ENCODE measurements around the gene PIGA.

Gene PIGA

GRCh38 chrX:15335135-15336022 lies at the start of gene PIGA:
Gene PIGA, minus strand, starts transcription at chrX:15335523. Its CDS starts 3,593 bp downstream, at chrX:15331930.
- Histone ChIP-seq H3K4me3 (ENCODE audit: low read depth, low read length) (peak within 1 kb of the TSS; percentile 100), H3K27me3 (ENCODE audit: insufficient read depth, low read length) (peaks cover 24% of the 10 kb centered on the region; the same call in 1 of the 2 replicates), H3K36me3 (ENCODE audit: insufficient read depth, low read length) (peaks cover 11% of the 10 kb centered on the region; the same call in 1 of the 2 replicates), H3K4me1 (ENCODE audit: control insufficient read depth, insufficient read depth, low read length, unreplicated experiment) (peaks cover 12% of the 10 kb centered on the region), H2AFZ (ENCODE audit: low read length, unreplicated experiment) (peak within 1 kb of the TSS; percentile 98), H3K27ac (ENCODE audit: low read depth, low read length) (peak within 1 kb of the TSS; percentile 97), H3K79me2 (ENCODE audit: control insufficient read depth, insufficient read depth, low read length, unreplicated experiment) (peaks cover 33% of the 10 kb centered on the region)

- no peak within 1 kb of the TSS for H3K4me3 ChIP-seq (ENCODE audit: low read depth, low read length)
- H3K36me3 ChIP-seq (ENCODE audit: insufficient read depth, low read length): no peaks in the 10 kb centered on the region
- H3K27ac ChIP-seq (ENCODE audit: low read depth, low read length): no peak within 1 kb of the TSS
- no peaks in the 10 kb centered on the region for H3K27me3 ChIP-seq (ENCODE audit: insufficient read depth, low read length)
- H3K4me1 ChIP-seq (ENCODE audit: control insufficient read depth, insufficient read depth, low read length, unreplicated experiment): peaks cover 5% of the 10 kb centered on the region
- no peak within 1 kb of the TSS for H2AFZ ChIP-seq (ENCODE audit: low read length, unreplicated experiment)
- H3K79me2 ChIP-seq (ENCODE audit: control insufficient read depth, insufficient read depth, low read length, unreplicated experiment): no peaks in the 10 kb centered on the region
Measured at GRCh38 chrX:15384304-15384703, 49.0 kb upstream of the PIGA start, which contains the start of gene VEGFD. Gene VEGFD, minus strand, starts transcription at chrX:15384413. Its CDS starts 467 bp downstream, at chrX:15383946.

- H2AFZ ChIP-seq (ENCODE audit: low read length, unreplicated experiment): no peak overlapping the region
Measured at GRCh38 chrX:15382813-15383212, 47.5 kb upstream of the PIGA start.

GRCh38 chrX:15376956-15377355 lies 41.6 kb upstream of the PIGA start:
- Histone ChIP-seq H3K79me2 (ENCODE audit: control insufficient read depth, insufficient read depth, low read length, unreplicated experiment) (no peaks in the 10 kb centered on the region), H3K36me3 (ENCODE audit: insufficient read depth, low read length) (no peaks in the 10 kb centered on the region), H3K27ac (ENCODE audit: low read depth, low read length) (no peak overlapping the region), H2AFZ (ENCODE audit: low read length, unreplicated experiment) (no peak overlapping the region), H3K4me1 (ENCODE audit: control insufficient read depth, insufficient read depth, low read length, unreplicated experiment) (no peaks in the 10 kb centered on the region), H3K4me3 (ENCODE audit: low read depth, low read length) (no peak overlapping the region), H3K27me3 (ENCODE audit: insufficient read depth, low read length) (no peaks in the 10 kb centered on the region)

More at GRCh38 chrX:15382813-15383212, 47.5 kb upstream of the PIGA start:
- H3K4me3 ChIP-seq (ENCODE audit: low read depth, low read length): no peak overlapping the region
- H3K27me3 ChIP-seq (ENCODE audit: insufficient read depth, low read length): no peaks in the 10 kb centered on the region
- peaks cover 5% of the 10 kb centered on the region for H3K4me1 ChIP-seq (ENCODE audit: control insufficient read depth, insufficient read depth, low read length, unreplicated experiment)
- H3K27ac ChIP-seq (ENCODE audit: low read depth, low read length): no peak overlapping the region
- no peaks in the 10 kb centered on the region for H3K36me3 ChIP-seq (ENCODE audit: insufficient read depth, low read length)
- no peaks in the 10 kb centered on the region for H3K79me2 ChIP-seq (ENCODE audit: control insufficient read depth, insufficient read depth, low read length, unreplicated experiment)

- Histone ChIP-seq H3K79me2 (ENCODE audit: control insufficient read depth, insufficient read depth, low read length, unreplicated experiment) (no peaks in the 10 kb centered on the region), H3K27me3 (ENCODE audit: insufficient read depth, low read length) (peaks cover 9% of the 10 kb centered on the region), H3K4me1 (ENCODE audit: control insufficient read depth, insufficient read depth, low read length, unreplicated experiment) (no peaks in the 10 kb centered on the region), H3K27ac (ENCODE audit: low read depth, low read length) (no peak overlapping the region), H3K36me3 (ENCODE audit: insufficient read depth, low read length) (no peaks in the 10 kb centered on the region), H3K4me3 (ENCODE audit: low read depth, low read length) (no peak overlapping the region), H2AFZ (ENCODE audit: low read length, unreplicated experiment) (no peak overlapping the region)
Measured at GRCh38 chrX:15373976-15374375, 38.7 kb upstream of the PIGA start.

GRCh38 chrX:15366506-15367352 lies 31.4 kb upstream of the PIGA start:
- peaks cover 30% of the 10 kb centered on the region for H3K27me3 ChIP-seq (ENCODE audit: insufficient read depth, low read length)
- no peaks in the 10 kb centered on the region for H3K36me3 ChIP-seq (ENCODE audit: insufficient read depth, low read length)
- H3K4me1 ChIP-seq (ENCODE audit: control insufficient read depth, insufficient read depth, low read length, unreplicated experiment): no peaks in the 10 kb centered on the region
- no peak overlapping the region for H2AFZ ChIP-seq (ENCODE audit: low read length, unreplicated experiment)
- no peaks in the 10 kb centered on the region for H3K79me2 ChIP-seq (ENCODE audit: control insufficient read depth, insufficient read depth, low read length, unreplicated experiment)
- no peak overlapping the region for H3K27ac ChIP-seq (ENCODE audit: low read depth, low read length)
- no peak overlapping the region for H3K4me3 ChIP-seq (ENCODE audit: low read depth, low read length)

- Histone ChIP-seq H3K36me3 (ENCODE audit: insufficient read depth, low read length) (no peaks in the 10 kb centered on the region), H3K4me3 (ENCODE audit: low read depth, low read length) (no peak overlapping the region), H3K27me3 (ENCODE audit: insufficient read depth, low read length) (peaks cover 7% of the 10 kb centered on the region; the same call in 1 of the 2 replicates), H3K27ac (ENCODE audit: low read depth, low read length) (no peak overlapping the region), H3K79me2 (ENCODE audit: control insufficient read depth, insufficient read depth, low read length, unreplicated experiment) (no peaks in the 10 kb centered on the region), H3K4me1 (ENCODE audit: control insufficient read depth, insufficient read depth, low read length, unreplicated experiment) (no peaks in the 10 kb centered on the region), H2AFZ (ENCODE audit: low read length, unreplicated experiment) (no peak overlapping the region)
Measured at GRCh38 chrX:15359701-15360100, 24.4 kb upstream of the PIGA start.

- Histone ChIP-seq H3K79me2 (ENCODE audit: control insufficient read depth, insufficient read depth, low read length, unreplicated experiment) (no peaks in the 10 kb centered on the region), H3K27ac (ENCODE audit: low read depth, low read length) (no peak overlapping the region), H3K4me1 (ENCODE audit: control insufficient read depth, insufficient read depth, low read length, unreplicated experiment) (no peaks in the 10 kb centered on the region), H3K27me3 (ENCODE audit: insufficient read depth, low read length) (peaks cover 7% of the 10 kb centered on the region; the same call in 1 of the 2 replicates), H2AFZ (ENCODE audit: low read length, unreplicated experiment) (no peak overlapping the region), H3K36me3 (ENCODE audit: insufficient read depth, low read length) (no peaks in the 10 kb centered on the region), H3K4me3 (ENCODE audit: low read depth, low read length) (no peak overlapping the region)
Measured at GRCh38 chrX:15358533-15358932, 23.2 kb upstream of the PIGA start.

- no peak overlapping the region for H3K27ac ChIP-seq (ENCODE audit: low read depth, low read length)
- H3K4me3 ChIP-seq (ENCODE audit: low read depth, low read length): no peak overlapping the region
- peaks cover 7% of the 10 kb centered on the region; the same call in 1 of the 2 replicates for H3K27me3 ChIP-seq (ENCODE audit: insufficient read depth, low read length)
- H3K79me2 ChIP-seq (ENCODE audit: control insufficient read depth, insufficient read depth, low read length, unreplicated experiment): no peaks in the 10 kb centered on the region
- H3K4me1 ChIP-seq (ENCODE audit: control insufficient read depth, insufficient read depth, low read length, unreplicated experiment): no peaks in the 10 kb centered on the region
- H3K36me3 ChIP-seq (ENCODE audit: insufficient read depth, low read length): no peaks in the 10 kb centered on the region
- no peak overlapping the region for H2AFZ ChIP-seq (ENCODE audit: low read length, unreplicated experiment)
Measured at GRCh38 chrX:15356444-15356843, 21.1 kb upstream of the PIGA start.

GRCh38 chrX:15350329-15350996 lies 15.1 kb upstream of the PIGA start:
- H3K36me3 ChIP-seq (ENCODE audit: insufficient read depth, low read length): no peaks in the 10 kb centered on the region
- 0 out of 2 replicates have a peak, but pooled peaks cover 3% of the 10 kb centered on the region for H3K27me3 ChIP-seq (ENCODE audit: insufficient read depth, low read length)
- no peak overlapping the region for H2AFZ ChIP-seq (ENCODE audit: low read length, unreplicated experiment)

More at GRCh38 chrX:15350329-15350996, 15.1 kb upstream of the PIGA start:
- H3K4me1 ChIP-seq (ENCODE audit: control insufficient read depth, insufficient read depth, low read length, unreplicated experiment): no peaks in the 10 kb centered on the region
- H3K4me3 ChIP-seq (ENCODE audit: low read depth, low read length): no peak overlapping the region
- H3K79me2 ChIP-seq (ENCODE audit: control insufficient read depth, insufficient read depth, low read length, unreplicated experiment): no peaks in the 10 kb centered on the region
- H3K27ac ChIP-seq (ENCODE audit: low read depth, low read length): no peak overlapping the region
